Type B pancreatic cell (in vitro differentiated cells): ENCODE results near the gene ZCWPW2. TPM values are rescaled to one million over a fixed set of nuclear protein-coding genes. Genes with fewer than 3 reads are reported as not detected.

Experiments
- DNase-seq: peaks from one replicate; pipeline ENCODE4 v3.0.0; 2021; ENCODE audit warnings: mixed read lengths; ENCODE audit not compliant: unreplicated experiment; ENCODE audit errors: extremely low spot score
- H3K27ac Mint-ChIP-seq: 2 replicates; pipeline ENCODE4 v1.8.0; 2021; ENCODE audit warnings: mild to moderate bottlenecking, mixed read lengths
- H3K27me3 Mint-ChIP-seq: 2 replicates; pipeline ENCODE4 v1.8.0; 2021; ENCODE audit warnings: mixed read lengths
- H3K36me3 Mint-ChIP-seq: 2 replicates; pipeline ENCODE4 v1.8.0; 2021; ENCODE audit warnings: mixed read lengths
- H3K4me1 Mint-ChIP-seq: one replicate; pipeline ENCODE4 v1.8.0; 2021; ENCODE audit warnings: mixed read lengths; ENCODE audit not compliant: unreplicated experiment
- H3K4me3 Mint-ChIP-seq: 2 replicates; pipeline ENCODE4 v1.8.0; 2021; ENCODE audit warnings: mild to moderate bottlenecking, mixed read lengths
- H3K9me3 Mint-ChIP-seq: 2 replicates; pipeline ENCODE4 v1.8.0; 2021; ENCODE audit warnings: mixed read lengths
- total RNA-seq: library from RNA; stranded (reverse); gene quantifications from 2 replicates; pipeline ENCODE4 v1.2.1, GENCODE V29; 2021; ENCODE audit warnings: low replicate concordance
- TF ChIP-seq, protein P1 (sequence below): fragments of 200-600 bp; sonication (generic); conservative IDR thresholded peaks from 2 replicates; pipeline ENCODE4 v1.5.0; 2021; ENCODE audit warnings: antibody characterized with exemption, mild to moderate bottlenecking

Gene ZCWPW2
- total RNA-seq, 1 donor from 2014 or later: 0.99 TPM

DNA sequence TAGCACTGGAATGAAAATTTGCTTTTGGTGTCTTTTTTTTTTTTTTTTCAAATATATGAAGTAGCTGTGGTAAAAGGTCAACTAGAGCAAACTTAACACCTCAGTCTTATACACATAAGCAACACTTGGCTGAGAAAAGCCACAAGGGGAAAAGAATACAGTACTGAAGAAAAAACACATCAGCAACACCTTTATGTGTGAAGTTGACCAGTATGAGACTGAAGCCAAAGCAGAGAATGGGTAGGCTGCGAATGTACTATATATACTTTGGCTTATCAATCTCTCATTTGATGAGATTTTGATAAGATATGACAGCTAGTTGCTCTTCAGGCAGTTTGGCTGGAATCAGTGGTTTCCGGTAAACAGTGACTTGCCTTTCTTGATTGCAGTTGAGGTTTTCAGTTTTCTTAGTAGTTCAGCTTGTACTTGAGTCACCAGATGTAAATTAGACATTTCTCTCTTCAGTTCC, 22.0 kb upstream of the ZCWPW2 start:
- no peak overlapping the region for H3K4me3 Mint-ChIP-seq
- no peak overlapping the region for H3K27ac Mint-ChIP-seq
- TF ChIP-seq, protein P1, sequence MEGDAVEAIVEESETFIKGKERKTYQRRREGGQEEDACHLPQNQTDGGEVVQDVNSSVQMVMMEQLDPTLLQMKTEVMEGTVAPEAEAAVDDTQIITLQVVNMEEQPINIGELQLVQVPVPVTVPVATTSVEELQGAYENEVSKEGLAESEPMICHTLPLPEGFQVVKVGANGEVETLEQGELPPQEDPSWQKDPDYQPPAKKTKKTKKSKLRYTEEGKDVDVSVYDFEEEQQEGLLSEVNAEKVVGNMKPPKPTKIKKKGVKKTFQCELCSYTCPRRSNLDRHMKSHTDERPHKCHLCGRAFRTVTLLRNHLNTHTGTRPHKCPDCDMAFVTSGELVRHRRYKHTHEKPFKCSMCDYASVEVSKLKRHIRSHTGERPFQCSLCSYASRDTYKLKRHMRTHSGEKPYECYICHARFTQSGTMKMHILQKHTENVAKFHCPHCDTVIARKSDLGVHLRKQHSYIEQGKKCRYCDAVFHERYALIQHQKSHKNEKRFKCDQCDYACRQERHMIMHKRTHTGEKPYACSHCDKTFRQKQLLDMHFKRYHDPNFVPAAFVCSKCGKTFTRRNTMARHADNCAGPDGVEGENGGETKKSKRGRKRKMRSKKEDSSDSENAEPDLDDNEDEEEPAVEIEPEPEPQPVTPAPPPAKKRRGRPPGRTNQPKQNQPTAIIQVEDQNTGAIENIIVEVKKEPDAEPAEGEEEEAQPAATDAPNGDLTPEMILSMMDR: no peak
- no peaks in the 10 kb centered on the region for H3K27me3 Mint-ChIP-seq
- no peaks in the 10 kb centered on the region for H3K4me1 Mint-ChIP-seq
- no peak for DNase-seq
- peaks cover 4% of the 10 kb centered on the region for H3K36me3 Mint-ChIP-seq
- no peaks in the 10 kb centered on the region for H3K9me3 Mint-ChIP-seq

DNA sequence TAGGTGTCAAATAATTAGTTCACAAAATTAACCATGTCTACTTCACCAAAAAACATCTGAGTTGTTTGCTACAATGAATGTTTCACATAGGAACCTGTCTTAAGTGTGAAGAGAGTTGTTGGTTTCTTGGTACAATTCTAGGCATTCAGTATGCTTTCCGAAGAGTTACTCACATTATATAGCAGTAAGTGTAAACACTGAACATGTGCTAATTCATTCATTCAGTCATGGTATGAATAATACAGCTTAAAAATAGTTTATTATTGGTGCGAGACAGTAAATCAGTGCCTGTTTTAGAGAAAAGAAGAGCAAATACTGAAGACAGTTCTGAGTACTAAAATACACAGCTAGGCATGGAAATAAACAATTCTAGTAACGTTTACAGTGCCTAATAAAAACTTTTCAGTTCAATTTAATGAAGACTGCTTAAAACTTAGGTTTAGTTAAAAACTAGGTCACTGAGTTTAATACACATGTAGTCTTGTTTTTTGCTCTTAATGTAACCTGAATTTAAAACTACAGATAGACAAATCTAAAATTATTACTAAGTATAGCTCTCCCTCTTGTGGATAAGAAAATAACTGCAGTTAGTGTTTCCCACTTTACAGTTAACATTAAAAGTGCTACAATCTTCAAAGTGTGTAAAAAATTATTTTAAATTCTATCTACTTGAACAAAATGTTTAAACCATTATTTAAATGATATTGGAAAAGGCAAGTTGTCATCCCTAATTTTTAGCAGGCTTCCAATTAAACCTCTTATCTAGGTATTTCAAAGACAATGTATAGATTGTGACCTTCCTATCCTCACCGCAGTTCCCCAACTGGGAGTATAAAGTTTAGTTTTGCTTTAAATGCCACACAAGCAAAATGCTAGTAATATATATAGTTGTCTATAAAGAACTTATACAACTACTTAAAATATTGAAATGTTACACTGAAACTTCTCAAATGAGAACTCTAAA, 20.1 kb upstream of the ZCWPW2 start:
- TF ChIP-seq, protein P1: peak; percentile 90
- Mint-ChIP-seq H3K36me3 (peaks cover 4% of the 10 kb centered on the region), H3K4me3 (no peak overlapping the region), H3K9me3 (no peaks in the 10 kb centered on the region), H3K27ac (no peak overlapping the region), H3K27me3 (no peaks in the 10 kb centered on the region), H3K4me1 (no peaks in the 10 kb centered on the region)
- DNase-seq: no peak

DNA sequence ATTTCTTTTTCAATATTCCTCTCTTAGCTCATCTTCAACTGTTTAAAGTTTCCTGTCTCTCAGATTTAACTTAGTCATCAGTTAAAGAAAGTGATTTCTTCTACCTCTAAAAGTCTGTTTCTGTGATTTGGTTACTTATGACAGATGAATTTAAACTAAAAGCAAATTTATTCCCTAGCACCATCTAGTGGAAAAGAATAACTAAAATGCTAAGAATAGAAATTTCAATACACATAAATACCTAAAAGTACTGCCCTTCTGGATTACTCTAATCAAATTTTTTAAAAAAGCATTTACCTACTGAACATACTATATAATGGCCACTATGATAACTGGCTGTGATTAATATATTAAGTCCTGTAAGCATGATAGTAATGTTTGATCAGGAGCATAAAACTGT, 14.0 kb upstream of the ZCWPW2 start:
- TF ChIP-seq, protein P1: peak; percentile 34
- Mint-ChIP-seq H3K27me3 (no peaks in the 10 kb centered on the region), H3K9me3 (no peaks in the 10 kb centered on the region), H3K4me3 (no peak overlapping the region), H3K4me1 (no peaks in the 10 kb centered on the region), H3K36me3 (peaks cover 3% of the 10 kb centered on the region), H3K27ac (no peak overlapping the region)
- DNase-seq: no peak

DNA sequence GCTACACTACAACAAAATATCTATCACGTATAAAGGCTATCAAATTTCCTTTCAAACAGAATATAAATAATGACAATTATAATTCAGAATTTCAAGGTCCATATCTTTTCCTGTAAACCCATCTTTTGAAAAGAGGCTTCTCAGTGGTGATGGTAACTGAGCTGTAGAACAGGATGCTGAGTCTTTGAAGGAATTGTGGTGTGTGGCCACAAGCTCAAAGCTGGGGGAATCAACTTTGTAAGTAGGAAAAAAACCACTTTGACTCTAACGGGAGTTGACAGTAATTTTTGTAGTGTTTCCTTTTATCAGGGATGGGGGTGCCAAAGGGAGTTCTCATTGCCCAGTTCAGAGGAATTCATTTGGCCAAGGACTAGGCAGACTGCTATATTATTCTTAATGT, 13.3 kb upstream of the ZCWPW2 start:
- H3K36me3 Mint-ChIP-seq: peaks cover 3% of the 10 kb centered on the region
- TF ChIP-seq, protein P1: no peak
- DNase-seq: no peak
- H3K27me3 Mint-ChIP-seq: no peaks in the 10 kb centered on the region
- H3K9me3 Mint-ChIP-seq: no peaks in the 10 kb centered on the region
- no peak overlapping the region for H3K4me3 Mint-ChIP-seq
- no peaks in the 10 kb centered on the region for H3K4me1 Mint-ChIP-seq
- H3K27ac Mint-ChIP-seq: no peak overlapping the region

DNA sequence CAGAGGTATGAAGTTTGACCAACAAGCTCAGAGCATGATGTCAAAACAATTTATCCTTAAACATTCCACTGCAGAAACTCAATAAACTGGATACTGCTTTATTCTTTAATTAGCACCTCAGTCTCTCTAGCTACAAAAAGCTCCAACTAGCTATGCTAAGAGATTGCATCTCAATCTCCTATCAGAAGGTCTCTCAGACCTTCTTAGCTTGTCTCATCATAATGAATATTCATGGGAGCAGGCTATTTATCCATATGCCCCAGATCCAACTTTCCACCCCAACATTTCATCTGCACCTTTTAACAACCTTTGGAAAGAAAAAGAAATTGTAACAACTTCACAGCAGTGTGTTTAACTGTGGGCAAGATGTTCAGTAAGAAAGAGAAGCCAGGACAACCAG, 11.3 kb upstream of the ZCWPW2 start:
- no peak for DNase-seq
- H3K27me3 Mint-ChIP-seq: no peaks in the 10 kb centered on the region
- peaks cover 3% of the 10 kb centered on the region for H3K36me3 Mint-ChIP-seq
- H3K4me1 Mint-ChIP-seq: peaks cover 2% of the 10 kb centered on the region
- TF ChIP-seq, protein P1: no peak
- no peak overlapping the region for H3K27ac Mint-ChIP-seq
- no peaks in the 10 kb centered on the region for H3K9me3 Mint-ChIP-seq
- no peak overlapping the region for H3K4me3 Mint-ChIP-seq
